ENCODE measurements around the gene GPR156.
"Not testable (repeated sequence)": the region's sequence is repeated elsewhere in the genome, so short reads cannot be mapped to it uniquely, and the experiment has no call there.

GPR156 gene

GRCh38 chr3:120167488-120167887 lies 117.5 kb downstream of the GPR156 start:
- H3K36me3 Mint-ChIP-seq: no peaks in the 10 kb centered on the region
- H3K27ac Mint-ChIP-seq: no peak overlapping the region
- ATAC-seq: no peak
- H3K27me3 Mint-ChIP-seq: no peaks in the 10 kb centered on the region
- no peaks in the 10 kb centered on the region for H3K9me3 Mint-ChIP-seq
- no peaks in the 10 kb centered on the region for H3K4me1 Mint-ChIP-seq
- no peak overlapping the region for H3K4me3 Mint-ChIP-seq

- ATAC-seq: no peak
- no peak overlapping the region for H3K27ac Mint-ChIP-seq
- no peaks in the 10 kb centered on the region for H3K27me3 Mint-ChIP-seq
- H3K4me3 Mint-ChIP-seq: no peak overlapping the region
- peaks cover 3% of the 10 kb centered on the region for H3K9me3 Mint-ChIP-seq
- no peaks in the 10 kb centered on the region for H3K36me3 Mint-ChIP-seq
- H3K4me1 Mint-ChIP-seq: peaks cover 7% of the 10 kb centered on the region
Measured at GRCh38 chr3:120163816-120164215, 121.2 kb downstream of the GPR156 start.

GRCh38 chr3:120163026-120163425 lies 122.0 kb downstream of the GPR156 start:
- no peak for ATAC-seq
- H3K4me3 Mint-ChIP-seq: no peak overlapping the region
- H3K9me3 Mint-ChIP-seq: peaks cover 3% of the 10 kb centered on the region
- no peak overlapping the region for H3K27ac Mint-ChIP-seq
- H3K36me3 Mint-ChIP-seq: no peaks in the 10 kb centered on the region
- no peaks in the 10 kb centered on the region for H3K27me3 Mint-ChIP-seq
- peaks cover 7% of the 10 kb centered on the region for H3K4me1 Mint-ChIP-seq

GRCh38 chr3:120162400-120162799 lies 122.6 kb downstream of the GPR156 start:
- no peak overlapping the region for H3K27ac Mint-ChIP-seq
- no peaks in the 10 kb centered on the region for H3K36me3 Mint-ChIP-seq
- ATAC-seq: no peak
- peaks cover 7% of the 10 kb centered on the region for H3K4me1 Mint-ChIP-seq
- H3K27me3 Mint-ChIP-seq: no peaks in the 10 kb centered on the region
- H3K9me3 Mint-ChIP-seq: peaks cover 3% of the 10 kb centered on the region
- no peak overlapping the region for H3K4me3 Mint-ChIP-seq

GRCh38 chr3:120161902-120162301 lies 123.1 kb downstream of the GPR156 start:
- H3K36me3 Mint-ChIP-seq: no peaks in the 10 kb centered on the region
- H3K4me1 Mint-ChIP-seq: peaks cover 7% of the 10 kb centered on the region
- H3K27ac Mint-ChIP-seq: no peak overlapping the region
- peaks cover 3% of the 10 kb centered on the region for H3K9me3 Mint-ChIP-seq
- ATAC-seq: no peak
- no peak overlapping the region for H3K4me3 Mint-ChIP-seq
- no peaks in the 10 kb centered on the region for H3K27me3 Mint-ChIP-seq

- H3K4me1 Mint-ChIP-seq: peaks cover 7% of the 10 kb centered on the region
- ATAC-seq: no peak
Measured at GRCh38 chr3:120160050-120160449, 125.0 kb downstream of the GPR156 start.

GRCh38 chr3:120157681-120158080 lies 127.3 kb downstream of the GPR156 start:
- no peak for ATAC-seq
- no peaks in the 10 kb centered on the region for H3K27me3 Mint-ChIP-seq
- peaks cover 19% of the 10 kb centered on the region for H3K9me3 Mint-ChIP-seq
- H3K4me3 Mint-ChIP-seq: no peak overlapping the region
- peaks cover 16% of the 10 kb centered on the region for H3K36me3 Mint-ChIP-seq
- H3K27ac Mint-ChIP-seq: no peak overlapping the region
- peaks cover 7% of the 10 kb centered on the region for H3K4me1 Mint-ChIP-seq

More at GRCh38 chr3:120160050-120160449, 125.0 kb downstream of the GPR156 start:
- peaks cover 13% of the 10 kb centered on the region for H3K36me3 Mint-ChIP-seq
- H3K4me3 Mint-ChIP-seq: no peak overlapping the region
- H3K9me3 Mint-ChIP-seq: peaks cover 12% of the 10 kb centered on the region
- H3K27ac Mint-ChIP-seq: no peak overlapping the region
- H3K27me3 Mint-ChIP-seq: no peaks in the 10 kb centered on the region

GRCh38 chr3:120157113-120157512 lies 127.9 kb downstream of the GPR156 start:
- Mint-ChIP-seq H3K4me1 (peaks cover 5% of the 10 kb centered on the region), H3K27me3 (no peaks in the 10 kb centered on the region), H3K4me3 (no peak overlapping the region), H3K9me3 (peaks cover 19% of the 10 kb centered on the region), H3K36me3 (peaks cover 16% of the 10 kb centered on the region), H3K27ac (no peak overlapping the region)
- ATAC-seq: no peak

- Mint-ChIP-seq H3K27me3 (no peaks in the 10 kb centered on the region), H3K36me3 (peaks cover 16% of the 10 kb centered on the region), H3K4me1 (peaks cover under 1% of the 10 kb centered on the region), H3K27ac (no peak overlapping the region), H3K4me3 (no peak overlapping the region), H3K9me3 (peaks cover 16% of the 10 kb centered on the region)
- ATAC-seq: no peak
Measured at GRCh38 chr3:120156699-120157098, 128.3 kb downstream of the GPR156 start.

- peaks cover 16% of the 10 kb centered on the region for H3K9me3 Mint-ChIP-seq
- H3K4me1 Mint-ChIP-seq, H3K4me3 Mint-ChIP-seq, H3K27ac Mint-ChIP-seq, ATAC-seq, H3K27me3 Mint-ChIP-seq: not testable (repeated sequence)
- H3K36me3 Mint-ChIP-seq: peaks cover 16% of the 10 kb centered on the region
Measured at GRCh38 chr3:120155694-120156093, 129.3 kb downstream of the GPR156 start.

- no peak overlapping the region for H3K27ac Mint-ChIP-seq
- peaks cover 16% of the 10 kb centered on the region for H3K9me3 Mint-ChIP-seq
- H3K4me3 Mint-ChIP-seq: no peak overlapping the region
Measured at GRCh38 chr3:120155108-120155507, 129.9 kb downstream of the GPR156 start.

GRCh38 chr3:120153294-120153693 lies 131.7 kb downstream of the GPR156 start:
- Mint-ChIP-seq H3K36me3 (peaks cover 16% of the 10 kb centered on the region), H3K9me3 (peaks cover 16% of the 10 kb centered on the region), H3K4me1 (no peaks in the 10 kb centered on the region), H3K27ac (no peak overlapping the region), H3K27me3 (no peaks in the 10 kb centered on the region), H3K4me3 (no peak overlapping the region)
- no peak for ATAC-seq

More at GRCh38 chr3:120155108-120155507, 129.9 kb downstream of the GPR156 start:
- Mint-ChIP-seq H3K4me1 (no peaks in the 10 kb centered on the region), H3K27me3 (no peaks in the 10 kb centered on the region), H3K36me3 (peaks cover 16% of the 10 kb centered on the region)
- ATAC-seq: no peak

- peaks cover 16% of the 10 kb centered on the region for H3K36me3 Mint-ChIP-seq
- H3K27ac Mint-ChIP-seq: no peak overlapping the region
- peaks cover 16% of the 10 kb centered on the region for H3K9me3 Mint-ChIP-seq
- H3K27me3 Mint-ChIP-seq: no peaks in the 10 kb centered on the region
- no peak overlapping the region for H3K4me3 Mint-ChIP-seq
- ATAC-seq: no peak
- no peaks in the 10 kb centered on the region for H3K4me1 Mint-ChIP-seq
Measured at GRCh38 chr3:120151791-120152190, 133.2 kb downstream of the GPR156 start.

- H3K4me1 Mint-ChIP-seq: no peaks in the 10 kb centered on the region
- H3K27ac Mint-ChIP-seq: no peak overlapping the region
- ATAC-seq: no peak
- H3K27me3 Mint-ChIP-seq: no peaks in the 10 kb centered on the region
- H3K36me3 Mint-ChIP-seq: no peaks in the 10 kb centered on the region
- no peaks in the 10 kb centered on the region for H3K9me3 Mint-ChIP-seq
- no peak overlapping the region for H3K4me3 Mint-ChIP-seq
Measured at GRCh38 chr3:120148187-120148949, 136.7 kb downstream of the GPR156 start.

- H3K27ac Mint-ChIP-seq: no peak overlapping the region
- no peaks in the 10 kb centered on the region for H3K4me1 Mint-ChIP-seq
- H3K4me3 Mint-ChIP-seq: no peak overlapping the region
- H3K27me3 Mint-ChIP-seq: no peaks in the 10 kb centered on the region
- no peaks in the 10 kb centered on the region for H3K36me3 Mint-ChIP-seq
- ATAC-seq: peak; percentile 63
- H3K9me3 Mint-ChIP-seq: no peaks in the 10 kb centered on the region
Measured at GRCh38 chr3:120147072-120147871, 137.8 kb downstream of the GPR156 start.
